Retinal pigment epithelial cell (primary cell): ENCODE data around the gene PNPLA5.

ENCODE experiments used
- DNase-seq: peaks from one replicate; pipeline ENCODE4 v3.0.0-alpha.2; 2010; ENCODE audit warnings: low read depth
- H3K4me3 ChIP-seq: 2 replicates; pipeline ENCODE4 v1.5.1; 2011; ENCODE audit warnings: mild to moderate bottlenecking, low read length, control low read depth, moderate library complexity
- CTCF ChIP-seq: conservative IDR thresholded peaks from 2 replicates; pipeline ENCODE4 v1.5.1; 2011; ENCODE audit warnings: low read depth, low read length, control low read depth, inconsistent platforms

Gene PNPLA5, protein sequence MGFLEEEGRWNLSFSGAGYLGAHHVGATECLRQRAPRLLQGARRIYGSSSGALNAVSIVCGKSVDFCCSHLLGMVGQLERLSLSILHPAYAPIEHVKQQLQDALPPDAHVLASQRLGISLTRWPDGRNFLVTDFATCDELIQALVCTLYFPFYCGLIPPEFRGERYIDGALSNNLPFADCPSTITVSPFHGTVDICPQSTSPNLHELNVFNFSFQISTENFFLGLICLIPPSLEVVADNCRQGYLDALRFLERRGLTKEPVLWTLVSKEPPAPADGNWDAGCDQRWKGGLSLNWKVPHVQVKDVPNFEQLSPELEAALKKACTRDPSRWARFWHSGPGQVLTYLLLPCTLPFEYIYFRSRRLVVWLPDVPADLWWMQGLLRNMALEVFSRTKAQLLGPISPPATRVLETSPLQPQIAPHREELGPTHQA

DNA sequence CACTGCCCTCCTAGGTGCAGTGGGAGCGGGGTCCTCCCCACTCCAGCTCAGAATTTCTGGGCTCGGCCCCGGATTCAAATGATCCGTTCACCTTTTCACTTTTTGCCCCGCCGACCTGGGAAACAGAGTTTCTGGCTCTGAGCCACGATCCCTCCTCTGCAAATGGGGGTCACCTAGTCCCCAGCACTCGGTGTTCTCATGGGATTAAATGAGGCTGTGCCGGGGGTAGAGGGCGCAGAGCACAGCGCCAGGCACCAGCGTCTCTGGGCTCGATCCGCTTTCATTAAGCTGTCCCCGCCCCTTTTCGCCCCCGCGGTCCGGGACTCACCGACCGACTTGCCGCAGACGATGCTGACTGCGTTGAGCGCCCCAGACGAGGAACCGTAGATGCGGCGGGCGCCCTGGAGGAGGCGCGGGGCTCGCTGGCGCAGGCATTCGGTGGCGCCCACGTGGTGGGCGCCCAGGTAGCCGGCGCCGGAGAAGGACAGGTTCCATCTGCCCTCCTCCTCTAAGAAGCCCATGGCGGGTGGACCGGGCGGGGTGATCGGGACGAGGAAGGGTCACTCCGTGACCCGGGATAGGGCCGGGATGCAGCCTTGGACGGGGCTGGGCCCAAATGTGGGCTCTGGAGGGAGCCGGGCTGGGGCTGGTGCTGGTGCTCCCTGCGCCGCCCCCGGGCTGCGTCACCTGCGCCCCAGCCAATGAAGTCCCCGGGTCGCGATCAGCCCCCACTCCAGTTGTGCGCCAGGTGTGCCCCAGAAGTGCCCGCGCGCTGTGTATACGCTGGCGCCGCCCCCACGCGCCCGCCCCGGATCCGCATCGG, at the start of gene PNPLA5:
Gene PNPLA5, minus strand, starts transcription at position 654 of the 823 bp plus-strand sequence. Its CDS starts 133 bp downstream, at position 521.
- peak within 1 kb of the TSS; percentile 23 for H3K4me3 ChIP-seq
- no peak for TF ChIP-seq CTCF

GRCh38 chr22:43941449-43941848, 49.6 kb upstream of the PNPLA5 start:
- H3K4me3 ChIP-seq: no peak overlapping the region
- TF ChIP-seq CTCF: no peak
- no peak for DNase-seq

More for the DNA sequence above, at the start of gene PNPLA5:
- peak; percentile 58 for DNase-seq

GRCh38 chr22:43931771-43932170, 40.0 kb upstream of the PNPLA5 start:
- no peak overlapping the region for H3K4me3 ChIP-seq
- TF ChIP-seq CTCF: no peak
- DNase-seq: no peak

- no peak for DNase-seq
- H3K4me3 ChIP-seq: no peak overlapping the region
- TF ChIP-seq CTCF: no peak
Observed at GRCh38 chr22:43928908-43929307, 37.1 kb upstream of the PNPLA5 start.

- H3K4me3 ChIP-seq: no peak overlapping the region
- no peak for DNase-seq
- no peak for TF ChIP-seq CTCF
Observed at GRCh38 chr22:43928468-43928867, 36.7 kb upstream of the PNPLA5 start.

DNA sequence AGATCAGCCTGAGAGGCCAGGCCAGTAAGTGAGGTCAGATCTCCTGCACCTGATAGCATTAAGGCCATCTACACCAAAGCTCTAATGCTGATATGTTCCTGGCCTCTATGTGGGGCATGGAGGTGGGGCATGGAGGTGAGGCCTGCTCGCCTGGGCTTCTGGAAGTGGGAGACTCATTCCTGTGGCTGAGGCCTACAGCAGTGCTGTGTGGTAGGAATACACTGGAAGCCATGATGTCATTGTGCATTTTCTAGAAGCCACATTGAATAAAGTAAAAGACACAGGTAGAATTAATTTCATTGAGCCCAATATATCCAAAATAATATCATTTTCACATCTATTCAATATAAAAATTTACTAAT, 34.5 kb upstream of the PNPLA5 start:
- TF ChIP-seq CTCF: no peak
- H3K4me3 ChIP-seq: no peak overlapping the region
- no peak for DNase-seq
